CD4-positive, alpha-beta T cell treated with Interleukin-10 for 1 hour (primary cell): Measurements from ENCODE around the gene NPFF.
"Not testable (repeated sequence)": the region's sequence is repeated elsewhere in the genome, so short reads cannot be mapped to it uniquely, and the experiment has no call there.

Experiments
- DNase-seq: peaks from one replicate; pipeline ENCODE4 v3.0.0-alpha.2; 2020

NPFF gene

DNA sequence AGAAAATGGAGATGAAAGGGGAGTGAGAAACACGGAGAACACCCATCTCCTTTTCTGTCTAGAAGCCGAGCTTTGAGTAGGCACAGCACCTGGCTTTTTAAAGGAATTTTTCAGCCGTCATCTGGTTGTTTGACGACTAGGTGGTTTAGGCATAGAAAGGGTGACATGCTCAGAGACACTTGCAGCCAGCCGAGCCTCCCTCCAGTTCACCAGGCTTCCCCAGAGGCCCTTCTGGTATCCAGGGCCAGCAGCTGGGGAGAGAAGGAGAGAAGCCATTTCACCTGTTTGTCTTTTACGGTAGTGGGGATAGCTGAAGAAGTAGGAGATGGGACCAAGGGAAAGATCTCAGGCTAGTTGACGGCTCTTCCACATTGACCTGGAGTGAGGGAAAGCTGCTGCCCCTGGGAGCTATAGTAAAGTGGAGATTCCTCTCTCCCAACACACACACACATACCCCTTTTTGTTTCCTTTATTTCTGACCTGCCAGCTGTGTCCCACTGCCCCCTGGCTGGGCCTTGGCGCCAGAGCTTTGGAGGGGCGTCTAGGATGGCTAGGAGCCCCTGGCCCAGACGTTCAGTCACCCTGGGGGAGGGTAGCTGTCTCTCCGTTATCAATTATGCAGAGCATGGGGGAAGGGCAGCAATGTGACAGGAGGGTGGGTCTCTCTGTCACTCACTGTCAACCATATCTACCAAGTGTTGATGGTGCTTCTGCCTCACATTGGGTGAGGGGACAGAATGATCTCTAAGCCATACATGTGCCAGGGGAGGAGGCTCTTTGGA is 13.5 kb downstream of the NPFF start:
- no peak for DNase-seq

DNA sequence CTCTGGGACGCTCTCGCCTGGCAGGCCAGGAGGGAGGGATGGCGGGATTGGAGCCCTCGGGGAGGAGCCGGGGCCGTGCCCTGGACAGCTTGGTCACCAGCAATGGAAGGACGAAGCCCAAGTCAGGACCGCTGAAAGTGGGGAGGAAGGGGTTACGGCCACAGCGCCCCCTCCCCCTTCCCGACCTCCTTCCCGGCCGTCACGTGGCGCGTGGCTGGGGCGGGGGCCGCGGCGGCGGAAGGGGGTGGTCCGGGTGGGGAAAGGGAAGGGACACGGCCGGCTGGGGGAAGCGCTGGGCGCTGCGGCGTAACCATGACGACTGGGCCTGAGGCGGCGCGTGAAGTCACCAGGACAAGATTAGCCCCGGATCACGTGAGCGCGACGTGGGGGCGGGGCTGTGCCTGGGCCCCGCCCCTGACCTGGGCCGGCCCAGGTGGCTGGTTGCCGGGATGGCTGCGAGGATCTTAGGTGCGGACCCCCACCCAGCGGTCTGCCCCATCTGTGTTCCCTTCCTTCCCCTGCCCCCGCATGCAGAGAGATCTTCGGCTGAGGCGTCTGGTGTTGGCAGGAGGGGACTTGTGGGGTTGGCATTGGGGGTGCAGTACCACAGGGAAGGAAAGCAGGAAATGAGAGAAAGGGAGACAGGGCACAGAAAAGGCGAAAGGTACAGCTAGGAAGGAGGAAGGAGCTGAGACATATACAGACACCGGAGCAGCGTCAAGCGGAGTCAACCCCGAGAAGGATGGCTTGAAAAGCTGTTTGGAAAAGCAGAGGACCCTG is 14.3 kb downstream of the NPFF start:
- DNase-seq: peak; percentile 92

DNA sequence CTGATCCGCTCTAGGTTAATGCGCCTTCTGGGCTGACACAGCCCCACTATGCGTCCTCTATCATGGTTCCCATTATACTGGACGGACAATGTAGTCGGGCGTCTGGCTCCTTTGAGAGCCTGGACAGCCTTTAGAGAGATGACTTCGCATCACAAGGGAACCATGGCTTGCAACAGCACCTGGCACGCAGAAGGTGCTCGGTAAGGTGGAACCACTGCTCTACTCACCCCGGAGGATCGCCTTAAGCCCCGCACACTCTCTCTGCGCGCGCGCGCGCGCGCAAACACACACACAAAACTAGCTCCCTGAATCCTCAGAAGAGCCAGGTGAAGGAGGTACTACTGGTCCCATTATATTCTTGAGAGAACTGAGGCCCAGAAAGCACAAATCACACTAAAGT is 15.1 kb downstream of the NPFF start:
- DNase-seq: peak; percentile 23

DNA sequence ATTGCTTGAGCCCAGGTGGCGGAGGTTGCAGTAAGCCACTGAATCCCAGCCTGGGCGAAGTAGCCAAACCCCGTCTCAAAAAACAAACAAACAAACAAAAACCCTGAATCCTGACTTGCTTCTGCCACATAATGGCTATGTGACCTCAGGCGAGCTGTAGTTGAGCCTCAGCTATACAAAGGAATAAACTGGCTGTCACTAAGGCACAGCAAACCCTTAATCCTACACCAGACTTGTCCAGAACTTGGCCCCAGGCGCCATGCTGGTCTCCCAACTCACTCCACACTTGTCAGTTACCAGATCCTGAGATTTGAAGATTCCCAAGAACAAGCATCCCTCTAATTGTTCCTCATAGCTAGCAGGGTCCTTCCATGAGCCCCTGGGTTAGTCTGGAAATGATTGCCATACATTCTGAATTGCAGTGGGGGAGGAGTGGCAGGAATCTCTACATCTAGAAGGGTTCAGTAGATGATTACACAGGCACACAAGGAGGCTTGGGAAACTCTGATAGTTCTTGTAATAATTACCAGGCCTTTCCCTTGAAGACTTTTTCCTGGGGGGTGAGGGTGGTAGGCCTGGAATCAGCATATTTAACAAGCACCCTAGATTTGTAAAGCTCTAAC is 17.9 kb downstream of the NPFF start:
- DNase-seq: no peak

DNA sequence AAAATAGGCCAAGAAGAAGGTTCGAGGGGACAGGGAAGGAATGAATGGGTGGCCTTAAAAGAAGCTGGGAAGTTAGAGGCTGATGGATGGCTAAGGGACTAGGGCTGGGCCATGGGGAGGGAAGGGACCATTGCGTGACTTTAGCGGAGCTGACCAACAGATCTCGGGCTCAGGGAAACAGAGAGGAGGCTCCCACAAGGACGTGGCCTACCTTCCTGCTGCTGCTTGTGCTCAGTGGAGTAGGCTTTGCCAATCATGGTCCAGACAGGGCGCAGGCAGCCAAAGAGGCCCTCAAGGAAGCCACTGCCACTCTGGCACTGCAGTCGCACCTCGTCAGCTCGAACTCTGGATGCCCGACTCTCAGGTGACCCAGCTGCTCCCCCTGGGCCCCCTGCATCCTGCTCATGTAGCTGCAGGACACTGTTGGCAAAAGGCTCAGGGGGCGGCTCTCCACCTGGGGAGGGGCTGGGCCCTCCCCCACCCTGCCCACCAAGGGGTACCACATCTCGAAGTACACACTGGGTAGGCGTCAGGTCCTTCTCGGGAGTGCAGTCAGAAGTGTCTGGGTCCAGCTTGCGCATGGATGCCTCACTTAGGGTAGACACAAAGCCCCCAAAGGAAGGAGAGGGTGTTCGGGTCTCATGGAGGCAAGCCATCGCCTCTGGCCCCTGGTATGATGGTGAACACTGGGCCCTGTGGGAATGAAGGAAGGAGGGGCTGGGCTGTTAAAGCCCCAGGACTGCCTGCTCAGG is 20.4 kb downstream of the NPFF start:
- no peak for DNase-seq

DNA sequence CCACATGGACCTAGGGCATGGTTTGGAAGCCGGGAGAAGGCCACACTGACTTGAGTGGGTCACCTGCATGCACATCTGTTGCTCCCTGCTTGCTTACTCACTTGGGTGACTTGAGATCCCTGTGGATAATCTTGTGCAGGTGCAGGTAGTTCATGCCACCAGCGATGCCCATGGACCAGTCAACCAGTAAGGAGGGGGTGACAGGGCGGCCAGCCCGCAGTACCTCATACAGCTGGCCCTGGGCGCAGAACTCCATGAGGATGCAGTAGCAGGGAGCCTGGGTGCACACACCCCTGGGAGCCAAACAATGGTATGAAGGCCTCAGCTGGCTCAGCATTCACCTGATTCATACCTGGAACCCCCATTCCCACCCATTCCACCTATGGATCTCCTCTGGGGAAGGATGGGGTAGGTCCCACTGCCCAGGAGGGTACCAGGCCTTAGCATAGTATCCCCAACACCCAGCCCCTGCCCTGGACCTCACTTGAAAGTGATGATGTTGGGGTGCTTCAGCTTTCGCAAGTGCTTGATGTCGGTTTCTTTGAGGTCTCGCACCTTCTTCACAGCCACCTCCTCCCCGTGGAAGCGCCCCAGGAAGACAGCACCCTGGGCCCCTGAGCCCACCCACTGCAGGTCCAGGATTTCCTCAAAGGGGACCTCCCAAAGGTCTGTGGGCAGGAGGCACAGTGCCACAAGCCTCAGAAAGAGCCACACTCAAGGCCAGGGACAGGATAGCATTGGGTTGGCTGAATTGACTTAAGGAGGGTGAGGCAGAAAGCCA is 21.1 kb downstream of the NPFF start:
- DNase-seq: no peak

DNA sequence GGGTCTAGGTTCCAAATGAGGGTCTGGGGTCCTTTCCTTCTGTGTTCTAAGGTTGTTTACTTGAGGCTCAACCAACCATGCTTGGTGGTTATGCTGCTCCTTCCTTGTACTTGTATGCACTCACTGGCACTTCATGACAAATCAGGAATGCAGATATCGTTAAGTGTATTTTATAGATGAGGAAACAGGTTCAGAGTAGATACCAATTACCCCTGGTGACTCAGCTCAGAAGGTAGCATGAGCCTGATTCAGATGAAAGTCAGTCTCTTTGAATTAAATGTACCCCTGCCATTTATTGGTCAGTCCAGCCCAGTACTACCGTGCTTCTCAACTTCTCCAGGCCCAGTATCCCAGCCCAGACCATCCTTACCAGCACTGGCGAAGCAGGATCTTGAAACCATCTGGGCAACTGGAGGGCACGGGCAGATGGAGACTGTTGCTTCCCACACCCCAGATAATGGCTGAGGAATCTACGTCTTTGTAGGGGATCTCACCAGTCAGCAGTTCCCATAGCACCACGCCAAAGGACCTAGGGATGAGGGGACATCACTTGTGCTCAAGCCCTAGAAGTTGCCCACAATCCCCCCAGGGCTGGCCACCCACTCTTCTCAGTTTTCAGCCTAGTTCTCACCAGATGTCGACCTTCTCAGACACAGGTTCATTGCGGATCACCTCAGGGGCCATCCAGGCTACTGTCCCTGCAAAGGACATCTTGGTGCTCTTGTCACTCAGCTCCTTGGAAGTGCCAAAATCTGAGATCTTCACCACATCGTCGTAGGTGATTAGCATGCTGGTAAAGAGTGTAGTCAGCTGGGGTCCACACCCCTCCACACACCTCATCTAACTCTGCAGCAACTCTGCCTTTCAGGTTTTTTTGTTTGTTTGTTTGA is 22.4 kb downstream of the NPFF start:
- DNase-seq: no peak

DNA sequence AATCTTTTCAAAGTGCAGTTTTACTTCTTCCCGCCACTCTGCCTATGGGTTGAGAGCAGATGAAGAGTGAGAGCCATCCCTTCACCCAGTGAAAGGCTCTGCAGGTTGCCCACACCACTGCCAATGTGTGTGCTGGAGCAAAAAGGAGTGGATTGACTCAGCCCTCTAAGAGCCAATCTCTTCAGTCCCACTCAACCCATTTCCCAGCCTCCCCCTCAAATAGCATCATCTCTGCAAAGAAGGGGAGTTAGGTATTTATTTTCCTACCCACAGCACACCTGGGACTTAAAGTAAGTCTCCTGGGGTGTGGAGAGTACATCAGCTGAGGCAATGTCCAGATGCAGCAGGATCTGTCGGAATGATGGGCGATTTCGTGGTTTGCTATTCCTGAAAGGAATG is 23.3 kb downstream of the NPFF start:
- DNase-seq: no peak

DNA sequence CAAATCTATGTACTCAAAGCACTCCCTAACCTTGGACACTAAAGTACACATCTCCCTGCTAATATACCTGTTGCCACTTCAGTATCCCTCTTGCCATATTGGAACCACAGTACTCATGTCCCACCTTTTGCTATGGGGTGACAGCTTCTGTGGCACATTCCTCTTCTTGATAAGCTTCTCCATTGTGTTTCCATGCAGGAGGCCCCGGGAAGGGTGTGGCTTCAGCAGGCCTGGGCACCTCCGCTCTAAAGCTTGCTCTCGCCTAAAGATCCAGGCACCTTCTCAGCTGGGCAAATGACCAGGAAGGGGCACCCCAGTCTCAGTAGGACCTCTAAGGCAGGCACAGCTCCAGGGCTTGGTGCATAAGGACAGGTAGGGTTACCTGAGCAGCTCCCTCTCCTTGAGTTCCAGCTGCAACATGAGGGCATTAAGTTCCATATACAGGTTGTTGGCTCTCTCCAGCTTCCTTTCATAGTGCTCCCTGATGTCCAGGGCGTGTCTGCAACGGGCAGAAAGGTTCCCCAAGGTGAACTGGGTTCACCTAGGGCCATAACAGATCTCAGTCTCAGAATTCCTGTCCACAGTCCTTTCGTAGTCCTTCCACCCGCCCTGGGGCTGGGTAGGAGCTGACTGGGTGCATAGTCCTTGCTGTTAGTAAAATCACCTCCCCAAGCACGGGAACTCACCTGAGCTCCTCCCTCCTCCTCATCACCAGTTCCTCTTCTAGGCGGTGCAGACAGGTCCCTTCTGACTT is 23.9 kb downstream of the NPFF start:
- no peak for DNase-seq

DNA sequence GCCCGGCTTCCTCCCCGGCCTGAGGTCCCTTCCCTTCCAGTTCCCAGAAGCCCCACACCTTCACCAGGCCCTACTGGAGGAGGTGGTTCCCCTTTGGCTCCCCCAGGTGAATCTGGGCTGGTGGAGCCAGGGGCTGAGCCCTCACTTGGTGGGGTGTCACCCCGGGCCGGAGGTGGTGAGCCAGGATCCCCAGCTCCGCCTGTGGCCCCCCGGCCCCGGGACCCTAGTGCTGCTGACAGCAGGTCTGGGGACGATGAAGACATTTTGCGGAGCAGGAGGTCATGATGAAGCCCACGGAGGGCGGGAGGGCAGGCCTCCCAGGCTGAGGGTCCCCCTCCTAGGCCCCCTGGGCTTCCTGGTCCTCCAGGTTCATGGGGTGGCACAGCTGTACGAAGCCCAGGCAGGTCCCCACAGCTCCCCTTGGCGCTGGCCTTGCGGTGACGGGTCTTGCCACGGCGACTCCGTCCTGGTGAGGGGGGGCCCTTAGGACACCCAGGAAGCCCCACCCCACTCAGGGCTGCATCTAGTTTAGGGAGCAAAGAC is 24.6 kb downstream of the NPFF start:
- DNase-seq: no peak

DNA sequence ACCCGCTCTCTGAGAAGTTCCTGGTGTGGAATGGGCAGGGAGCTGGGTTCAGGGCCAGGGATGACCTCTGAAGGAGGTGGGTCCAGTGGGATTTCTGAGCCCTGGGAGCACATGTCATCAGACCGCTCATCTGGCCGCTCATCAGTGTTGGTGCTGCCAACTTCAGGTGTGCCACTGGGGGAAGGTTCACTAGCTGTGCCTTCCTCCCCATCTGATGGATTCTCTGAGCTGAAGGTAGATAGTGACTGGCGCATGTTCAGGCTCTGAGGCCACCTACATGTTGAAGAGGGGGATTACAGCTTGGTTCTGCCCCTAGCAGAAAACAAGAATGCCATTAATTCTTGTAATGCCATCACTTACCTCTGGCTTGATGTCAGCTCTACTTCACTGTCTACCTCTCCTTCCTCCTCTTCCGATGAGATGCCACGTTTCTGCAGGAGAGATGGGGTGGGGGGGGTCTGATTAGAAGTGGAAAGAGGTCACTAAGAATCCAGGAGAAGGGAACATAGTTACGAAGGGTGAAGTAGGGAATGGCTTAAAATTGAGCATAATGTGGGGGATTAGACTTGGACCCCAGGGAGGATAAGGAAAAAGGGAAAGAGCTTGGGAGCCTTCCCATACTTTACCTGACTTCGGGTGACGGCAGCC is 25.2 kb downstream of the NPFF start:
- DNase-seq: peak; percentile 30

DNA sequence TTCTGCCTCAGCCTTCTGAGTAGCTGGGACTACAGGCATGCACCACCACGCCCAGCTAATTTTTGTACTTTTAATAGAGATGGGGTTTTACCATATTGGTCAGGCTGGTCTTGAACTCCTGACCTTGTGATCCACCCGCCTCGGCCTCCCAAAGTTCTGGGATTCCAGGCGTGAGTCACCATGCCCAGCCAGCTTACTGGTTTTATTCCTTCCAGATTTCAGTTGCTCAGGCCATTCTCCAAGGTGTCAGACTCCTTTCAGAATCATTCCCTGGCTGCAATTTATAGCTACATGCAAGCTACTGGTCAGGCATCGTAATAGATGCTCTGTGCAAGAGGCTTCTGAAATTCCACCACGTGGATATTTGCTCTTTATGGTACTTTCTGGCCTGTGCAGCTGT is 25.8 kb downstream of the NPFF start:
- DNase-seq: not testable (repeated sequence)

DNA sequence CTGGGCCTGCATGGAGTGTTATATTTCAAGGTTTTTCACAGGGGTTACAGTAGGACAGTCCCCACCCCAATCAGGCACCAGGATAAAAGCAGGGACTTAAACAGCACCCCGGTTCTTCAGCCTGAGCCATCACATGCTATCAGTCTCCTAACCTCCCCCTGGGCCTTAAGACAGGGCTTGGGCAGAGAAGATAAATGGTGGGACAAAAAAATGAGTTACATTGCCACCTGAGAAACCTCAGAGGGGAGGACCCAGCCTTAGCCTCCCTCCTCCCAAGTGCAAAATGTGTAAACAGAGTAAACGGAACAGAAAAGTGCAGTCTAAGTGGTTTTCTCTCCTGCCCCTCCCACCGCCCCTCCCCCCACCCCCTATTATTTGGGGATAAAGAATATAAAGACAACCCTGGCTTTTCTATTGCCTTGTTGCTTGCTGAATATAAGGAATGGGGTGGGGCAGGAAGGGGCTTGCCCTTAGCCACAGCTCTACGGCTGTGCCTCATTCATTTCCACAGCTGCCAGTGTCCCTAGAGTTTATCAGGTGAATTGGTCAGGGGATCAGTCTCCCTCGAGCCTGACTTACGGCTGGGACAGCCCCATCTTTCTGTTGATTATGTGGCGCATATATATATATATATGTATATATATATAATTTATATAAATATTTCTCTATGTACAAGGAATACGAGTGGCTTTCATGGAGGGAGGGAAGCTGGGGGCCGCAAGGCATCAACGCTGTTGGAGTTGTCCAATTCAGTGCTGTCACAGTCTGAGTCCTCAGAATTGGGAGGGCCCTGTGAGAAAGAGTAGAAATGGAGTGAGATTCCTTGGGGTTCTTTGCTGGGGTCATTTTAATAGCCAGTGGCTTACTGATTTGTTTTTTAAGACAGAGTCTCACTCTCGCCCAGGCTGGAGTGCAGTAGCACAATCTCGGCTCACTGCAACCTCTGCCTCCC is 26.5 kb downstream of the NPFF start:
- DNase-seq: no peak

DNA sequence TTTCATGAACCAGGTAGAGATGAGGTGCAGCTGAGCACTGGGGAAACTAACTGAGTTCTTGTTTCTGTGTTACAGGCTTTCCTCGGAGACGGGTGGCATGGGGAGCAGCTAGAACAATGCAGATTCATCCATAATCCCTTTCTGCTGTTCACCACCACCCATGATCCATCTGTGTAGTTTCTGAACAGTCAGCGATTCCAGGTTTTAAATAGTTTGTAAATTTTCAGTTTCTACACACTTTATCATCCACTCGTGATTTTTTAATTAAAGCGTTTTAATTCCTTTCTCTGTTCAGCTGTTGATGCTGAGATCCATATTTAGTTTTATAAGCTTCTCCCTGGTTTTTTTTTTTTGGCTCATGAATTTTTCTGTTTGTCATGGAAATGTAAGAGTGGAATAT is 28.0 kb downstream of the NPFF start:
- no peak for DNase-seq

DNA sequence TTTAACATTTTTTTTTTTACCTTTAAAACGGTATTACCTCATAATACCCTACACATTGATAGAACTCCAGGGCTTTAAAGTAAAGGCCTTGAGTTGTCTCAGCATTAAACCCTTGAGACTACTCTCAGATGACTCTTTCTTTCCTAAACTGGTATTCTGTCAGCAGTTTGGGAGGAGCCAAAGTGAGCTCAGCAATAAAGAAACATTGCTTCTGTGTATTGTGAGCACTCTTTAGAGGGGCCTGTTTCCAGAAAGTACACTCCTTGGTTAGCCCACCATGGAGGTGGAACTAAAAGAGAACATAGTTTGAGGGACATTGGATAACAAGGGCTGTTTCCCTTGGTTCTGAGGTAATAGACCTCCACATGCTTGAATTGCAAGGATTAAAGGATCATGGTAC is 28.4 kb downstream of the NPFF start:
- no peak for DNase-seq

DNA sequence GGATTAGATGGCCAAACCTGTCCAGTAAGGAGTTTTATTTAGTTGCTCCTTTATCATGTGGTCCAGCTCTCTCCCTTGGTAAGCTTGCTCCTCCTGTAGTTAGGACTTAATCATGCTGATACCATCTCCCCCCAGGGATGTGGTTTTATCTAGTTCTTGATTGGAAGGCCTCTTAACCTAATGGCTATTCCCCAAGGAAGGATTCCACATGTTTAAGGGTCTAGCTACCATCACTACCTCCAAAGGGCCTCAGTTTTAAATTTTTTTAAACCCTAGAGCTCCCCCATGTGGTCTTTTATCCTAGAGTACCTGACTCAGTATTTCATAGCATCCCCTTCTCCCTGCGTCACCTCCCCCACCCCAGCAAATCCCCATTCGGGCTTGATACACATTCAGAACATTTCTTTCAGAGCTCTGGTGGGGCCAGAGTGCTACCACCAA is 30.5 kb downstream of the NPFF start:
- DNase-seq: peak; percentile 43

DNA sequence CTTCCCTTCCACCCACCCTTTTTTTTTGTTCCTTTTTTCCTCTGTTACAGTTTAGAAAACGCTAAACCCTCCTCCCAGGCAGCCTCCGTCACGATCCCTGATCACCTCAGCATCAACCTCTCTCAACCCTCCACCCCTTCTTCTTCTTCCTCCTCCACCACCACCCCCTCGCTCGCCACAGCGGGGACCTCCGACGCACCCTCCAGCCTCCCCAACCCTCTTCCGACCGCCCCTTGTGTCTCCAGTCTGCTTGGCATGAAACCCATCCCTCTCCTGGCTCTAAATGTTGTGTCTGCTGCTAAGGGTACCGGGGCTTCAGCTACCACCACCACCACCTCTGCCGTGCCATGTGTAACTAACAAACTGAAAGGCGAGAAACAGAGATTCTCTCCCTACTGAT is 32.5 kb downstream of the NPFF start:
- DNase-seq: no peak

DNA sequence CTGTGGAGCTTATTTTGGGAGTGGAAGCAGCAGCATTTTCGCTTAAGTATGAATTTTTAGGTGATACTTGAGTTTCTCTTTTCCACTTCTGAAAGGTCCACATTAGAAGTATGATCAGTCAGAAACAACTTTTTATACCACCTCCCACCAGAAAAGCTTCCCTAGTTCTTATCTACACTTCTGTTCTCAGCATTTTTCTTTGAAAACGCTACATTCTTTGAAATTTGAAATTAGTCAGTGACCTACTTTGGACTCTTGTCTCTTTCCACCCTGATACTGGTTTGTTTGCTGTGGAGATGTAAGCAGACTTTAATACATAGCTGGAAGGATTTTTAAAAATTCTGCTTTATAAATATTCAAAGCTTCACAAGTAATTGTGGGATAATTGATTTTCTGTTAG is 33.2 kb downstream of the NPFF start:
- no peak for DNase-seq
